HEK293 (cell line): ENCODE results near the gene RAC3.

Source experiments
- CTCF ChIA-PET: fragments of 350-600 bp; formaldehyde crosslinking; extraction: SDS; loops from one replicate; lab custom pipeline; 2021; ENCODE audit warnings: antibody characterized with exemption; lab: Yijun Ruan, JAX
- POLR2A ChIA-PET: fragments of 300-600 bp; formaldehyde crosslinking; extraction: SDS; loops from one replicate; lab custom pipeline; 2020; ENCODE audit warnings: antibody characterized with exemption, inconsistent platforms; lab: Yijun Ruan, JAX
- H3K27ac ChIP-seq: fragments of 200-500 bp; sonication (Bioruptor generic); 2 replicates; pipeline ENCODE4 v1.5.1; 2014; ENCODE audit warnings: low read depth, low read length, control low read depth, inconsistent platforms; ENCODE audit errors: extremely low read depth
- H3K36me3 ChIP-seq, 2 experiments: fragments of 200-500 bp in 1 of 2; sonication (Bioruptor generic) in 1 of 2; 1 replicate in 1 of 2; 2 replicates in 1 of 2; pipeline ENCODE4 v1.5.1; 2014 to 2017; ENCODE audit warnings: inconsistent platforms in 2 of 2, low read length in 2 of 2; ENCODE audit not compliant: control insufficient read depth in 2 of 2, insufficient read depth in 1 of 2
- H3K4me1 ChIP-seq: fragments of 200-500 bp; sonication (Bioruptor generic); 2 replicates; pipeline ENCODE4 v1.5.1; 2014; ENCODE audit warnings: mild to moderate bottlenecking, low read length, inconsistent platforms; ENCODE audit not compliant: control insufficient read depth, insufficient read depth
- H3K4me3 ChIP-seq: 2 replicates; pipeline ENCODE4 v1.5.1; 2011; ENCODE audit warnings: low read depth, mild to moderate bottlenecking, control low read depth, low read length, moderate library complexity
- H3K9me3 ChIP-seq: fragments of 200-500 bp; sonication (Bioruptor generic); 2 replicates; pipeline ENCODE4 v1.5.1; 2014; ENCODE audit warnings: low read depth, low read length, inconsistent platforms; ENCODE audit not compliant: control insufficient read depth, insufficient read depth
- EGR2 ChIP-seq: fragments of 450-650 bp; formaldehyde crosslinking; IDR thresholded peaks from 2 replicates; pipeline ENCODE4 v1.5.1; 2016; ENCODE audit warnings: low read depth, missing biosample characterization, missing genetic modification characterization
- HOXD13 ChIP-seq: sonication (generic); formaldehyde crosslinking; IDR thresholded peaks from 2 replicates; pipeline ENCODE4 v1.8.0; 2022; ENCODE audit warnings: missing genetic modification reagents, borderline replicate concordance
- MYNN ChIP-seq: fragments of 450-650 bp; formaldehyde crosslinking; IDR thresholded peaks from 2 replicates; pipeline ENCODE4 v1.5.1; 2016; ENCODE audit warnings: missing biosample characterization, missing genetic modification characterization, borderline replicate concordance
- SCRT2 ChIP-seq: fragments of 450-650 bp; formaldehyde crosslinking; IDR thresholded peaks from 2 replicates; pipeline ENCODE4 v1.5.1; 2016; ENCODE audit warnings: missing biosample characterization, missing genetic modification characterization
- SP2 ChIP-seq: fragments of 450-650 bp; formaldehyde crosslinking; IDR thresholded peaks from 2 replicates; pipeline ENCODE4 v1.5.1; 2016; ENCODE audit warnings: missing biosample characterization, missing genetic modification characterization
- ZFHX2 ChIP-seq: fragments of 450-650 bp; formaldehyde crosslinking; conservative IDR thresholded peaks from 2 replicates; pipeline ENCODE4 v1.5.1; 2016; ENCODE audit warnings: missing biosample characterization, missing genetic modification characterization
- ZNF341 ChIP-seq: fragments of 450-650 bp; formaldehyde crosslinking; IDR thresholded peaks from 2 replicates; pipeline ENCODE4; 2016; ENCODE audit warnings: low read depth, missing biosample characterization, missing genetic modification characterization
- ZNF416 ChIP-seq: fragments of 450-650 bp; formaldehyde crosslinking; IDR thresholded peaks from 2 replicates; pipeline ENCODE4 v1.5.1; 2016; ENCODE audit warnings: missing biosample characterization, missing genetic modification characterization
- ZNF501 ChIP-seq: fragments of 450-650 bp; formaldehyde crosslinking; IDR thresholded peaks from 2 replicates; pipeline ENCODE4 v1.5.1; 2016; ENCODE audit warnings: missing biosample characterization, missing genetic modification characterization
- ZNF610 ChIP-seq: fragments of 450-650 bp; formaldehyde crosslinking; IDR thresholded peaks from 2 replicates; pipeline ENCODE4 v1.5.1; 2016; ENCODE audit warnings: missing biosample characterization, missing genetic modification characterization, borderline replicate concordance
- ZNF660 ChIP-seq: fragments of 450-650 bp; IDR thresholded peaks from 2 replicates; pipeline ENCODE4 v1.5.1; 2018; ENCODE audit warnings: missing biosample characterization, mild to moderate bottlenecking, missing genetic modification characterization
- TF ChIP-seq, protein P1 (sequence below): fragments of 450-650 bp; IDR thresholded peaks from 2 replicates; pipeline ENCODE4 v1.5.1; 2018; ENCODE audit warnings: missing biosample characterization, mild to moderate bottlenecking, missing genetic modification characterization
- TF ChIP-seq, protein P2 (sequence below): fragments of 450-650 bp; formaldehyde crosslinking; conservative IDR thresholded peaks from 2 replicates; pipeline ENCODE4 v1.5.1; 2016; ENCODE audit warnings: low read depth, missing biosample characterization, missing genetic modification characterization
- TF ChIP-seq, protein P3 (sequence below): fragments of 450-650 bp; formaldehyde crosslinking; conservative IDR thresholded peaks from 2 replicates; pipeline ENCODE4 v1.5.1; 2016; ENCODE audit warnings: low read depth, missing biosample characterization, missing genetic modification characterization

The RAC3 gene

DNA sequence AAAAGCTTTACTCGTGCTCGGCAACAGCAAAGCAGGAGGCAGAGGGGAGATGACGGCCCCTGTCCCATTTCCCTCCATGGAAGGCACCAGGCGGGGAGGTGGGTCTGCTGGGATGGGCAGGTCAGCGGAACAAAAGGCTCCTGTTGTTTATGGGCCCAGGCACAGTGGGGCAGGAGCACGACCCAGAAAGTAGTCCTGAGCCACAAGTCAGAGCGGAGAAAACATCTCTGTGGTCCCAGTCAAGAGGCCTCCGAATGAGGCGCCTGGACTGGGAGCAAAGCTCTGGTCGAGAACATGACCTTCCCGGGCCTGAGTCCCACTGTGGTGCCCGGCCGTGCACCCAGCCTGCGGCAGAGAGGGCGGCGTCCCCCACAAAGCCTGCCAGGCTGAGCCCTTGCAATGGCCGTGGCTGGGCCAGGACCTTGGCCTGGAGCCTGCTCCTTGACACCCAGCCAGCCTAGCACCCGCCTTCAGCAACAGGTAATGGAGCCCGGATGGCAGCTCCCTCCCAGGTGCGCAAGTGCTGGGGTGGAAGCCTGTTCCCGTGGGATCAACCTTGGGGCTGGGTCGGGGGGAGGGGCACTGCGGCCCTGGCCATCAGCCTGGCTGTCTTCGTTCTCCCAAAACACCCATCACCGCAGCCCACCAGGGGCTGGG lies 16.6 kb downstream of the RAC3 start:
- peaks cover 0 to 49% of the 10 kb centered on the region in 2 experiments; a peak in 1 of 3 replicates for H3K36me3 ChIP-seq
- no peaks in the 10 kb centered on the region for H3K9me3 ChIP-seq
- H3K4me3 ChIP-seq, result no peak overlapping the region
- peaks cover 7% of the 10 kb centered on the region for H3K4me1 ChIP-seq
- CTCF ChIA-PET, result interaction anchor here (0.6 to 1.1 kb wide), 2 partner anchors 18 to 260 kb away, joined by 3 read pairs; no protein-coding TSS in a partner anchor
- POLR2A ChIA-PET, result interaction anchor here (0.5 to 1.1 kb wide), 2 partner anchors 10 to 541 kb away, joined by 4 to 5 read pairs; partner anchors contain the start of gene DCXR
- H3K27ac ChIP-seq, result no peak overlapping the region
- TF ChIP-seq SCRT2 (tag by site-specific recombination) (peak; percentile 83), HOXD13 (CRISPR knock-in tag) (no peak), ZNF341 (tag by site-specific recombination) (no peak)

DNA sequence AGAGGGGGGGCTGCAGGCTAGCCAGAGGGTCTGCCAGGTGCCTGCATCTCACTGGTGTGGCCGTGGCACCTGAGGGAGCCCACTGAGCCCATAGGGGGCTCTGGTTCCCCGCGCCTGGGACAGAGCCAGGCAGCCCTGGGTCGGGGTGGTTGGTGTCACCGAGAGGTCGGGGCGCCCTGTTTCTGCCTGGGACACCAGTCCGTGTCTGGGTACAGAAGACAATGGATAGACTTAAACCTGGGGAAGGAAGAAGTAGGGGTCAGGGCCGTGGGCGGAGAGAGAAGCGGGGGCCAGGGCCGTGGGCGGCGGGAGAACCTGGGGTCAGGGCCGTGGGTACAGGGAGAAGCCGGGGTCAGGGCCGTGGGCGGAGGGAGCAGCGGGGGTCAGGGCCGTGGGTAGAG lies 17.1 kb downstream of the RAC3 start:
- no peak overlapping the region for H3K27ac ChIP-seq
- CTCF ChIA-PET, result interaction anchor here (1.0 to 1.1 kb wide), 3 partner anchors 11 to 18 kb away, joined by 3 to 4 read pairs (median 3); partner anchors contain the start of gene DCXR
- TF ChIP-seq ZFHX2 (tag by site-specific recombination), result peak; percentile 95
- TF ChIP-seq EGR2 (tag by site-specific recombination), result peak; percentile 96
- no peak for TF ChIP-seq MYNN
- TF ChIP-seq, all 188 proteins: peak for 2
- Histone ChIP-seq H3K4me1 (peaks cover 7% of the 10 kb centered on the region), H3K36me3 (peaks cover 0 to 54% of the 10 kb centered on the region in 2 experiments; a peak in 1 of 3 replicates), H3K4me3 (no peak overlapping the region), H3K9me3 (no peaks in the 10 kb centered on the region)
- POLR2A ChIA-PET, result interaction anchor here (14.2 kb wide), 1 partner anchor 10 kb away, joined by 96 read pairs; the partner anchor contains the start of gene DCXR

DNA sequence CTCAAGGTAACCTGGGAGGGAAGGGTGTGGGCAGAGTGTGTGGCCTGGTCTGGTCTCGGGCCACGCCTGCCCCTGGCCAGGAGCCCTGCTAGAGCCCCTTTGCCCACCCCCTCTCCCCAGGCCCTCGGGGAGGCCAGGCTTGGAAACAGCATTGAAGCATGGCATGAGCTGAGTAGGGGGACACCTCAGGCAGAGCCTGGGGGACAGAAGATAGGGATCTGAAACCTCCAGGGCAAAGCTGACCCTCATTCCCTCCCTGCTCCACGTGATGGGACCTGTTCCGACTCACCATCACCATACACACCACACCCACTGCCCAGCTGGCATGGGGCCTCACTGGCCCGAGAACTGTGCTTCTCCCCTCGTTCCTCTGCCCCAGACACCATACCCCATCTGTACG lies 17.6 kb downstream of the RAC3 start:
- ChIA-PET CTCF (interaction anchor here (1.0 to 1.1 kb wide), 3 partner anchors 11 to 19 kb away, joined by 3 to 4 read pairs (median 3); partner anchors contain the start of gene DCXR), POLR2A (interaction anchor here (14.2 kb wide), 1 partner anchor 11 kb away, joined by 96 read pairs; the partner anchor contains the start of gene DCXR)
- no peak for TF ChIP-seq ZNF501 (tag by site-specific recombination)
- no peak for TF ChIP-seq ZNF610 (tag by site-specific recombination)
- TF ChIP-seq, protein P1, sequence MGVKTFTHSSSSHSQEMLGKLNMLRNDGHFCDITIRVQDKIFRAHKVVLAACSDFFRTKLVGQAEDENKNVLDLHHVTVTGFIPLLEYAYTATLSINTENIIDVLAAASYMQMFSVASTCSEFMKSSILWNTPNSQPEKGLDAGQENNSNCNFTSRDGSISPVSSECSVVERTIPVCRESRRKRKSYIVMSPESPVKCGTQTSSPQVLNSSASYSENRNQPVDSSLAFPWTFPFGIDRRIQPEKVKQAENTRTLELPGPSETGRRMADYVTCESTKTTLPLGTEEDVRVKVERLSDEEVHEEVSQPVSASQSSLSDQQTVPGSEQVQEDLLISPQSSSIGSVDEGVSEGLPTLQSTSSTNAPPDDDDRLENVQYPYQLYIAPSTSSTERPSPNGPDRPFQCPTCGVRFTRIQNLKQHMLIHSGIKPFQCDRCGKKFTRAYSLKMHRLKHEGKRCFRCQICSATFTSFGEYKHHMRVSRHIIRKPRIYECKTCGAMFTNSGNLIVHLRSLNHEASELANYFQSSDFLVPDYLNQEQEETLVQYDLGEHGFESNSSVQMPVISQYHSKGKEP (tag by site-specific recombination), result no peak
- no peak for TF ChIP-seq ZNF660
- TF ChIP-seq, protein P2, sequence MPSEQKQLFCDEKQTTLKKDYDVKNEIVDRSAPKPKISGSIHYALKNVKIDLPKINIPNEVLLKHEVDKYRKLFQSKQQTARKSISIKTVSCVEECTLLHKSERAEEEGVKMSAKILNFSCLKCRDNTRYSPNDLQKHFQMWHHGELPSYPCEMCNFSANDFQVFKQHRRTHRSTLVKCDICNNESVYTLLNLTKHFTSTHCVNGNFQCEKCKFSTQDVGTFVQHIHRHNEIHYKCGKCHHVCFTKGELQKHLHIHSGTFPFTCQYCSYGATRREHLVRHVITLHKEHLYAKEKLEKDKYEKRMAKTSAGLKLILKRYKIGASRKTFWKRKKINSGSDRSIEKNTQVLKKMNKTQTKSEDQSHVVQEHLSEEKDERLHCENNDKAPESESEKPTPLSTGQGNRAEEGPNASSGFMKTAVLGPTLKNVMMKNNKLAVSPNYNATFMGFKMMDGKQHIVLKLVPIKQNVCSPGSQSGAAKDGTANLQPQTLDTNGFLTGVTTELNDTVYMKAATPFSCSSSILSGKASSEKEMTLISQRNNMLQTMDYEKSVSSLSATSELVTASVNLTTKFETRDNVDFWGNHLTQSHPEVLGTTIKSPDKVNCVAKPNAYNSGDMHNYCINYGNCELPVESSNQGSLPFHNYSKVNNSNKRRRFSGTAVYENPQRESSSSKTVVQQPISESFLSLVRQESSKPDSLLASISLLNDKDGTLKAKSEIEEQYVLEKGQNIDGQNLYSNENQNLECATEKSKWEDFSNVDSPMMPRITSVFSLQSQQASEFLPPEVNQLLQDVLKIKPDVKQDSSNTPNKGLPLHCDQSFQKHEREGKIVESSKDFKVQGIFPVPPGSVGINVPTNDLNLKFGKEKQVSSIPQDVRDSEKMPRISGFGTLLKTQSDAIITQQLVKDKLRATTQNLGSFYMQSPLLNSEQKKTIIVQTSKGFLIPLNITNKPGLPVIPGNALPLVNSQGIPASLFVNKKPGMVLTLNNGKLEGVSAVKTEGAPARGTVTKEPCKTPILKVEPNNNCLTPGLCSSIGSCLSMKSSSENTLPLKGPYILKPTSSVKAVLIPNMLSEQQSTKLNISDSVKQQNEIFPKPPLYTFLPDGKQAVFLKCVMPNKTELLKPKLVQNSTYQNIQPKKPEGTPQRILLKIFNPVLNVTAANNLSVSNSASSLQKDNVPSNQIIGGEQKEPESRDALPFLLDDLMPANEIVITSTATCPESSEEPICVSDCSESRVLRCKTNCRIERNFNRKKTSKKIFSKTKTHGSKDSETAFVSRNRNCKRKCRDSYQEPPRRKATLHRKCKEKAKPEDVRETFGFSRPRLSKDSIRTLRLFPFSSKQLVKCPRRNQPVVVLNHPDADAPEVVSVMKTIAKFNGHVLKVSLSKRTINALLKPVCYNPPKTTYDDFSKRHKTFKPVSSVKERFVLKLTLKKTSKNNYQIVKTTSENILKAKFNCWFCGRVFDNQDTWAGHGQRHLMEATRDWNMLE (tag by site-specific recombination), result no peak
- TF ChIP-seq, protein P3, sequence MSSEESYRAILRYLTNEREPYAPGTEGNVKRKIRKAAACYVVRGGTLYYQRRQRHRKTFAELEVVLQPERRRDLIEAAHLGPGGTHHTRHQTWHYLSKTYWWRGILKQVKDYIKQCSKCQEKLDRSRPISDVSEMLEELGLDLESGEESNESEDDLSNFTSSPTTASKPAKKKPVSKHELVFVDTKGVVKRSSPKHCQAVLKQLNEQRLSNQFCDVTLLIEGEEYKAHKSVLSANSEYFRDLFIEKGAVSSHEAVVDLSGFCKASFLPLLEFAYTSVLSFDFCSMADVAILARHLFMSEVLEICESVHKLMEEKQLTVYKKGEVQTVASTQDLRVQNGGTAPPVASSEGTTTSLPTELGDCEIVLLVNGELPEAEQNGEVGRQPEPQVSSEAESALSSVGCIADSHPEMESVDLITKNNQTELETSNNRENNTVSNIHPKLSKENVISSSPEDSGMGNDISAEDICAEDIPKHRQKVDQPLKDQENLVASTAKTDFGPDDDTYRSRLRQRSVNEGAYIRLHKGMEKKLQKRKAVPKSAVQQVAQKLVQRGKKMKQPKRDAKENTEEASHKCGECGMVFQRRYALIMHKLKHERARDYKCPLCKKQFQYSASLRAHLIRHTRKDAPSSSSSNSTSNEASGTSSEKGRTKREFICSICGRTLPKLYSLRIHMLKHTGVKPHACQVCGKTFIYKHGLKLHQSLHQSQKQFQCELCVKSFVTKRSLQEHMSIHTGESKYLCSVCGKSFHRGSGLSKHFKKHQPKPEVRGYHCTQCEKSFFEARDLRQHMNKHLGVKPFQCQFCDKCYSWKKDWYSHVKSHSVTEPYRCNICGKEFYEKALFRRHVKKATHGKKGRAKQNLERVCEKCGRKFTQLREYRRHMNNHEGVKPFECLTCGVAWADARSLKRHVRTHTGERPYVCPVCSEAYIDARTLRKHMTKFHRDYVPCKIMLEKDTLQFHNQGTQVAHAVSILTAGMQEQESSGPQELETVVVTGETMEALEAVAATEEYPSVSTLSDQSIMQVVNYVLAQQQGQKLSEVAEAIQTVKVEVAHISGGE (tag by site-specific recombination), result no peak
- no peak for TF ChIP-seq SP2
- no peak for TF ChIP-seq ZNF416 (tag by site-specific recombination)
- Histone ChIP-seq H3K4me3 (no peak overlapping the region), H3K9me3 (no peaks in the 10 kb centered on the region), H3K4me1 (peaks cover 7% of the 10 kb centered on the region), H3K27ac (no peak overlapping the region), H3K36me3 (peaks cover 0 to 60% of the 10 kb centered on the region in 2 experiments; a peak in 1 of 3 replicates)
